Pancreas (tissue), 10 donors: ENCODE data around the gene GPATCH11. TPM values are rescaled to one million over a fixed set of nuclear protein-coding genes. Genes with fewer than 3 reads are reported as not detected.

Experiments used
- ATAC-seq, 4 donors: fragments of 200-7000 bp; cut with Tn5 transposase; one replicate each; pipeline versions ENCODE4 v1.8.0 to v1.9.1; 2020; ENCODE audit warnings: mild to moderate bottlenecking in 4 of 4, moderate library complexity in 4 of 4
- DNase-seq, 6 donors: peaks; one replicate each; pipeline ENCODE4 v3.0.0-alpha.2; 2020
- FAIRE-seq: peaks from 2 replicates; lab custom pipeline; 2012; peaks lifted over from hg19 to GRCh38; lab: Jason Lieb, UNC
- H3K27ac ChIP-seq, 4 donors: fragments of 200-600 bp; sonication (generic); 1 replicate in 3 of 4; 2 replicates in 1 of 4; pipeline versions ENCODE4 v1.5.0 to v1.8.0; 2020
- H3K27me3 ChIP-seq, 4 donors: fragments of 200-600 bp; one replicate each; pipeline ENCODE4 v1.8.0; 2021
- H3K36me3 ChIP-seq, 3 donors: fragments of 200-600 bp; sonication (generic) in 1 of 3; one replicate each; pipeline versions ENCODE4 v1.5.0 to v1.8.0; 2020 to 2021
- H3K4me1 ChIP-seq, 3 donors: fragments of 200-600 bp; one replicate each; pipeline ENCODE4 v1.8.0; 2021
- H3K4me3 ChIP-seq, 4 donors: fragments of 200-600 bp; sonication (generic) in 2 of 4; one replicate each; pipeline versions ENCODE4 v1.5.0 to v1.8.0; 2020 to 2021
- H3K9me3 ChIP-seq, 4 donors: fragments of 200-600 bp; one replicate each; pipeline ENCODE4 v1.8.0; 2021
- CTCF ChIP-seq, 4 donors: fragments of 200-600 bp; sonication (generic) in 3 of 4; IDR thresholded peaks; one replicate each; pipeline versions ENCODE4 v1.5.0 to v1.8.0; 2021; ENCODE audit warnings: antibody characterized with exemption in 4 of 4
- WGBS, 2 donors: extraction: QIAGEN DNeasy Blood & Tissue Kit; methylation state at CpG; one replicate each; pipeline ENCODE4 v1.1.7; 2013; 5-methylcytosine and 5-hydroxymethylcytosine counted together
- intact Hi-C, 3 donors: fragments of 100-400 bp; cut with DNase I; formaldehyde crosslinking; loops; one replicate each; pipeline versions ENCODE4 v1.11.1 to v1.14.2; 2022
- polyA plus RNA-seq, 2 donors: library from polyadenylated mRNA; stranded (reverse); fragments of 200-250 nt; gene quantifications; one replicate each; pipeline ENCODE4 v1.2.3, GENCODE V29; 2013
- total RNA-seq, 6 donors: library from RNA; stranded (reverse); fragmentation: NEBNext Ultra II Directional in 4 of 6; extraction: Animal tissue kit (Norgen Biotek cat#: 25700) in 4 of 6; gene quantifications; one replicate each; pipeline versions ENCODE4 v1.2.1 to v1.2.4, GENCODE V29; 2021 to 2023
- donor health status: healthy with polysubstance abuse.
- donor health status: DM: no; HTN: no; CAD: no; lungs with moderate emphysema.
- donor health status: DM: no; HTN: no; CAD: no.
- donor health status: control.
- donor health status: control.
- donor health status: Bipolar disorder and iron deficiency.
- donor health status: DM: yes; HTN: yes; CAD: no.
- donor health status: DM: no; HTN: no; CAD: no.
- donor health status: DM: no; HTN: no; CAD: no.
- donor health status: DM: yes; HTN: yes; CAD: no.

GPATCH11 gene
- total and polyA plus RNA-seq, 8 donors: 1.4 to 2.8 (median 1.9) TPM

DNA sequence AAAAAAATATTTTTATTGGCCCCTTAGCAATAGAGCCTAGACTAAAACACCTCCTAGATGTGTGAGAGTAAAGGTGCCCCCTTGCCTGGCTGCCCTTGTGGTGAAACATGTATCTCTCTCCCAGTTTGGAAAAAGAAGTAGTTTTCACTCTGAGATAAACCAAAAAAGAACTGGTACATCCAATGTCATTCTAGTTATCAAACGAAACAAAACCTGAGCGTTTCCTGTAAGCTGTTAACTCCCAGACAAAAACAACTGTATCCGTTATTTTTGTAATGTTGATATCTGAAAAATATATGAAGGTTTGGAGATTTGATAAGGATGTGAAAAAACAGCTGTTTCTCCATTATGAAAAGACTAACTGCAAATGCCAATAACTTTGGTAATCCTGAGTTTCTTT lies 24.5 kb upstream of the GPATCH11 start:
- intact Hi-C loops: no loop called here
- peaks cover 0 to 48% (median 11%) of the 10 kb centered on the region in 3 donors for H3K36me3 ChIP-seq
- 84% methylated on average over 3 of the region's 3 CpGs for WGBS, 2 donors
- TF ChIP-seq CTCF (IDR thresholded peaks at IDR 0.05): no peak
- no peaks in the 10 kb centered on the region for H3K4me1 ChIP-seq
- H3K27me3 ChIP-seq: no peaks in the 10 kb centered on the region
- DNase-seq: no peak
- ATAC-seq: no peak
- H3K4me3 ChIP-seq: no peak overlapping the region
- no peaks in the 10 kb centered on the region for H3K9me3 ChIP-seq
- no peak overlapping the region for H3K27ac ChIP-seq
- FAIRE-seq: no peak

GRCh38 chr2:37060446-37060845 lies 23.9 kb upstream of the GPATCH11 start:
- no peaks in the 10 kb centered on the region for H3K4me1 ChIP-seq
- H3K36me3 ChIP-seq: peaks cover 0 to 48% (median 11%) of the 10 kb centered on the region in 3 donors
- H3K27me3 ChIP-seq: no peaks in the 10 kb centered on the region
- no peaks in the 10 kb centered on the region for H3K9me3 ChIP-seq
- no peak overlapping the region for H3K4me3 ChIP-seq
- intact Hi-C loops: no loop called here
- no peak for ATAC-seq
- WGBS, 2 donors: 92 to 93% methylated on average over 7 of the region's 7 CpGs
- no peak overlapping the region for H3K27ac ChIP-seq
- DNase-seq: no peak
- no peak for FAIRE-seq
- no peak for TF ChIP-seq CTCF (IDR thresholded peaks at IDR 0.05)

- Histone ChIP-seq H3K4me1 (no peaks in the 10 kb centered on the region), H3K27ac (no peak overlapping the region), H3K9me3 (no peaks in the 10 kb centered on the region), H3K36me3 (peaks cover 0 to 46% (median 11%) of the 10 kb centered on the region in 3 donors), H3K4me3 (no peak overlapping the region), H3K27me3 (no peaks in the 10 kb centered on the region)
- ATAC-seq (no peak), FAIRE-seq (no peak), DNase-seq (no peak)
- no peak for TF ChIP-seq CTCF (IDR thresholded peaks at IDR 0.05)
- intact Hi-C loops: no loop called here
Measured at GRCh38 chr2:37061013-37061711, 23.2 kb upstream of the GPATCH11 start.

GRCh38 chr2:37061776-37062175 lies 22.5 kb upstream of the GPATCH11 start:
- DNase-seq (no peak), ATAC-seq (no peak), FAIRE-seq (no peak)
- WGBS, 2 donors: 95 to 97% methylated on average over 5 of the region's 5 CpGs
- Histone ChIP-seq H3K4me3 (no peak overlapping the region), H3K27ac (no peak overlapping the region), H3K4me1 (no peaks in the 10 kb centered on the region), H3K27me3 (no peaks in the 10 kb centered on the region), H3K9me3 (no peaks in the 10 kb centered on the region), H3K36me3 (peaks cover 0 to 44% (median 6%) of the 10 kb centered on the region in 3 donors)
- TF ChIP-seq CTCF (IDR thresholded peaks at IDR 0.05): no peak
- intact Hi-C loops: no loop called here

GRCh38 chr2:37068686-37069085 lies 15.6 kb upstream of the GPATCH11 start:
- no peaks in the 10 kb centered on the region for H3K4me1 ChIP-seq
- DNase-seq (no peak), FAIRE-seq (no peak), ATAC-seq (no peak)
- intact Hi-C loops: no loop called here
- H3K4me3 ChIP-seq: no peak overlapping the region
- no peaks in the 10 kb centered on the region for H3K27me3 ChIP-seq
- no peak overlapping the region for H3K27ac ChIP-seq
- no peaks in the 10 kb centered on the region for H3K9me3 ChIP-seq
- H3K36me3 ChIP-seq: peaks cover 0 to 67% (median 0%) of the 10 kb centered on the region in 3 donors
- 85 to 88% methylated on average over 6 of the region's 6 CpGs for WGBS, 2 donors
- TF ChIP-seq CTCF (IDR thresholded peaks at IDR 0.05): no peak
